Omental fat pad (tissue), 4 donors: ENCODE results near the gene ITGA3. TPM values are rescaled to one million over a fixed set of nuclear protein-coding genes. Genes with fewer than 3 reads are reported as not detected.

Source experiments
- ATAC-seq: fragments of 150-250 bp; one replicate; pipeline ENCODE4 v1.9.1; 2016; ENCODE audit warnings: mild to moderate bottlenecking, moderate library complexity; ENCODE audit not compliant: low FRiP score
- DNase-seq: peaks from one replicate; pipeline ENCODE4 v3.0.0-alpha.2; 2019; ENCODE audit warnings: low spot score
- CTCF ChIP-seq, 3 donors: fragments of 450-650 bp; IDR thresholded peaks; one replicate each; pipeline ENCODE4 v1.5.1; 2016 to 2017; ENCODE audit warnings: antibody characterized with exemption in 3 of 3, mild to moderate bottlenecking in 3 of 3, moderate library complexity in 2 of 3
- total RNA-seq, 4 donors: library from RNA; depleted of rRNA; stranded (reverse); fragments of >200 nt; gene quantifications; one replicate each; pipeline ENCODE4 v1.1.0, GENCODE V29; 2016

Gene ITGA3
- total RNA-seq, 4 donors from 2014 or later = 28.5 to 99.8 (median 41.2) TPM

GRCh38 chr17:50139185-50139783, 83.4 kb downstream of the ITGA3 start:
- DNase-seq = no peak
- no peak for TF ChIP-seq CTCF (IDR thresholded peaks at IDR 0.05)
- ATAC-seq = no peak

Other genes with a start within 250 kb of the ITGA3 start
- not detected for gene TAC4, start 208.0 kb upstream of the ITGA3 start, total RNA-seq
- gene DLX4, start 86.9 kb upstream of the ITGA3 start, total RNA-seq = under 1 TPM in 1 of 4 donors, not detected in 3; 0.37 TPM
- gene DLX3, start 60.9 kb upstream of the ITGA3 start, total RNA-seq = under 1 TPM in 1 of 4 donors, not detected in 3; 0.28 TPM
- gene PDK2, start 39.2 kb downstream of the ITGA3 start, total RNA-seq = 10 to 100 TPM; 42.2 to 72.7 (median 50.7) TPM
- gene SAMD14, start 74.0 kb downstream of the ITGA3 start, total RNA-seq = under 1 TPM in 2 of 4 donors, not detected in 2; 0.12 to 0.44 TPM
- gene PPP1R9B, start 94.6 kb downstream of the ITGA3 start, total RNA-seq = 10 to 100 TPM; 16.6 to 38.0 (median 25.6) TPM
- gene SGCA, start 109.9 kb downstream of the ITGA3 start, total RNA-seq = 1 to 10 TPM in 3 of 4 donors, not detected in 1; 1.1 to 4.9 (median 2.6) TPM
- gene COL1A1, start 145.5 kb downstream of the ITGA3 start, total RNA-seq = 10 to 100 TPM; 21.2 to 57.9 (median 43.6) TPM
- under 1 TPM in 1 of 4 donors, not detected in 3; 0.93 TPM for gene TMEM92, start 218.4 kb downstream of the ITGA3 start, total RNA-seq